Fibroblast of skin of back (primary cell): ENCODE data around the gene ADORA2A.

ENCODE experiments used
- DNase-seq: peaks from one replicate; pipeline ENCODE4 v3.0.0-alpha.2; 2013

ADORA2A gene

GRCh38 chr22:24404561-24405275 is 22.7 kb upstream of the ADORA2A start:
- DNase-seq: no peak

GRCh38 chr22:24405631-24406321 is 21.6 kb upstream of the ADORA2A start:
- DNase-seq: no peak

DNA sequence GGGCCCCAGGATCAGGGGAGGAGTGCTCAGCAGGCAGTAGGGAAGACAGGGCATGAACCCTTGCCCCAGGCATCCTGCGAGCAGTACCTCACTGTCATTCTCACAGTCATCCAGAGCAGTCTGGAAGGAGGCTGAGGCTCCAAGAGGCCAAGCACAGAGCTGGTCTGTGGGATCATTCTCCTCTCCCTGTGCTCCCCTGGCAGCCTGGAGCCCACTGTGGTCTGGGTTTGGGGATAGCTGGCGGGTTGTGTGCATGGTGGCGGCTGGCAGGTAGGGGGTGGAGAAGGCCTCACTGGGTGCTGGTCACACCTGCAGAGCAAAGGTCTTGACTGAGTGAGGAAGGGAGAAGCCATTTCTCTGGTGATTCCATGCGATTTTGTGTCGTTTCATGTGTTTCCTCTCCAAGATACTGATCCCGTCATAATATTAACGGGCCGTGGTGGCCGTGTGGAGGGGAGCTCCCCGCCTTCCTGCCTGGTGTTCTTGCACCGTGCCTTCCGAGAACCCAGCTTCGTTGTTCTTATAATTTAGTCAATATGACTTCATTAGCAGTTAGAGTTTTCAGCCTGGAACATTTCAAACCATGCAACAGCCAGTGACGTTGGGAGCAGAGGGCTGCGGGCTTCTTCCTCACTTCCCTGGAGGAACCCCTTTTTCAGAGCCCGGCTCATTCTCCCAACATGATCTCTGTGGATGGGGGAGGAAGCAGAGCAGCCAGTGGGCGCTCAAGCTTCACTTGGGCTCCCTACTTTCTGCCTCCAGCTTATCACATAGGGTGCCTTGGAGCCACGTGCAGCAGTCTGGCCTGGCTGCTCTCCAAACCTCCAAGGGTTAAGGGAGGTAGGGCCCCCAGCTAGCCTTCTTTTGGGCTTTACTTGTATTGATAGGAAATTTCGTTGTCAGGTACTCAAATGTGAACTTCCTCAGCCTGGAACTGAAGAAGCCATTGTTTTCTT is 20.8 kb upstream of the ADORA2A start:
- no peak for DNase-seq

DNA sequence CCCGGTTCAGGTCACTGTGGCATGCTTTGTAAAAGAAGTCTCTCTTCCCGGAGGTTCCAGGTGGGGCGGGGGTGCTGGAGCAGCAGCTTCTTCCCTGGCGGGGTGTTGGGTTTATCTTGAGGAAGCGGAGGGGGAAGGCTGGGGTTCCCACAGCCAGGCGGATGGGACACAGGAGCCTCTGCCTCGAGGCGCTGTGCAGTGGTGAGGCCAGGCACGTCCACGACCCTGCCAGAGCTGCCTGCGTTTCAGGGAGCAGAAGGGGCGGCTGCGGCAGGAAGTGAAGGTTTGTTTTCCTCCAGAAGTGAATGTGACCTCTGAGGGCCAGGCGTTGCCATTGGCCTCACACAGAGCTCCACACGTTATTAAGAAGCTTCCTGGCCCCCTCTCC is 20.1 kb upstream of the ADORA2A start:
- DNase-seq: no peak

GRCh38 chr22:24407884-24408283 is 19.5 kb upstream of the ADORA2A start:
- no peak for DNase-seq

DNA sequence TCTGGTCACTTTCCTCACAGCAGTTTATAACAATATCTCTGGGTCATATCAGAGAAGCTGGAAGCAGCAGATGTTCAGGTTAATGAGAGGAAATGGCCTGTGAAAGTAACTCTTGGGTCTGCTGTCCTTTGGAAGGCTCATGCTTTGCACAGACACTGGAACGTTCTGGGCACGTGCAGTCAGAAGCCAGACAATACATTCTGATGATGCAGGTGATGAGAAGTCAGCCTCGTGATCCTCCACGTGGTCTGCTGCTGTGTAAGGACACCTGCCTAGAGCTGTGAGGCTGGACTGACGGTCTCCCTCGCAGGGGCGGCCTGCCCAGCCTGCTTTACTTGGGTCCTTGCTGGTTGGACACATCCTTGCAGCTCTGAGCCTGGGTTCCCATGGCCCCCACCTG is 18.8 kb upstream of the ADORA2A start:
- no peak for DNase-seq

DNA sequence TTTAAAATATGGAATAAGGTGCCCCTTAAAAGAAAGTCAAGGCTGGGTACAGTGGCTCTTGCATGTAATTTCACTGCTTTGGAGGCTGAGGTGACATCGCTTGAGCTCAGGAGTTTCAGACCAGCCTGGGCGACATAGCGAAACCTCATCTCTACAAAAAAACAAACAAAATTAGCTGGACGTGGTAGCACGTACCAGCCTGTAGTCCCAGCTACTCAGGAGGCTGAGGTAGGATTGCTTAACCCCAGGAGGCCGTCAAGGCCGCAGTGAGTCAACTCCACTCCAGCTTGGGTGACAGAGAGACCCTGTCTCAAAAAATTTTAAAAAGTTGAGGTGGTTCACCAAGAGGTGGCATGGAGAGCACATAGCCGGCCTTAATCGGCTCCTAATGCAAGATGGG is 17.7 kb upstream of the ADORA2A start:
- no peak for DNase-seq

DNA sequence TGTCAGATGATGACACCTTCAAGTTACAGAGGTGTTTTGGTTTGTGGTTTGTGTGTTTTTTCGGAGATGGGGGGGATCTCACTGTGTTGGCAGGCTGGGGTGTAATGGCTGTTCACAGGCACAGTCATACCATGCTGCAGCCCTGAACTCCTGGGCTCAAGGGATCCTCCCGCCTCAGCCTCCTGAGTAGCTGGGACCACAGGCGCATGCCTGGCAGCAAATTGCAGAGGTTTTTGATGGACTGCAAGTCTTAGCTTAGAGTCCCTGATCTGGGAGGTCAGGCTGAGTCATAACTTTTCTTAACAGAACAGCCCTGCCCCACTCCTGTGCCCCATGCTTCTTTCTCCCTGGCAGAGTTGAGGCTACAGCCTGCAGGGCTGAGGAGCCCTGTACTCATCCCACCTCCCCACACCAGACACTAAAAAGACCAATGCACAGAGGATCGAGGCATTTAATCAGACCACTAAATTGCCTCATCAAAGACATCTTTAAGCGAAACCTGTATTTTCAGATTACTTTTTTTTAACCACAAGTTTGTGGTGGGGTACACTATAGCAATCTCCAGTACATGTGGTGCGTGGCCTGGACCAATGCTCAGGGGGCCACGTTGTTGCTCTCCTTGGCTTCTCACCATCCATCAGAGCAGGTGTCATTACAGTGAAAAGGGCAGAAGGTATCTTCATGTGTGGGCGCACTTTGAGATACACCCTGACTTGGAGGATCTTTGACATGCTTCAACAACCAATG is 17.1 kb upstream of the ADORA2A start:
- peak; percentile 59 for DNase-seq

- DNase-seq: no peak
These were observed 16.0 kb upstream of the ADORA2A start for GRCh38 chr22:24411256-24412004.

- no peak for DNase-seq
These were observed 15.1 kb upstream of the ADORA2A start for GRCh38 chr22:24412274-24412673.

DNA sequence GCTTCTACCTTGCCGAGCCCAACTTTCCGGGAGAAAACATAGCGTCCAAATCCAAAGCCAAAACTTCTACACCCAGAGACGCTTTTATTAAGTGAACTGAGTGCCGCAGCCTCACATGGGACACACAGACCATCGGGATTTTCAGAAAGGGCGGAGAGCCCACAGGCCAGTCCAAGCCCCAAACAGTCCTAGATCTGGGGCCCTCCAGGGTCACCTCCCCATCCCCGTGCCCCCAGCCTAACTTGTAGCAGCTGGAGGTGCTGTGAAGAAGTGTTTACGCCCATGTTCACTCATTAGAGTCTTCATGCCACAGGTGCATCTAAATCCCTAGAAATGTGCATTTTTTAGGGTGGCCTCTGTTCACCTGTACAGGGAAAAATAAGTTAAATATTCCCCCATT is 14.1 kb upstream of the ADORA2A start:
- no peak for DNase-seq

- no peak for DNase-seq
These were observed 13.5 kb upstream of the ADORA2A start for GRCh38 chr22:24413736-24414385.

DNA sequence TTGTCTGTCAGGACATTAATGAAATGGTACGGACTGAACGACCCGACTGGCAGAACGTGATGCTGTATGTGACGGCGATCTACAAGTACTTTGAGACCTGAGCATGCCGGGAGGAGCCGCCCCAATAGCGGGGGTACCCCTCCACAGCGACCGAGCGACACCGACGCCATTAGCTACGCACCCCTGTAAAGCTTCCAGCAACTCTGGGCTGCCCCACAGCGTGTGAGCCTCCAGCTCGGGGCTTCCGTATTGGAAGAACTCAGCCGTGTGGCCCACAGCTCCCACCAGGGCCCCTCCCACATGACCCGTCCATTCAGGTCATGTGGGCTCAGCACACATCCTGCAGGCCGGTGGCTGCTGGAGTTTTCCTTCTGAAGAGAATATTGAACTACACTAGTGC is 12.9 kb upstream of the ADORA2A start:
- no peak for DNase-seq

DNA sequence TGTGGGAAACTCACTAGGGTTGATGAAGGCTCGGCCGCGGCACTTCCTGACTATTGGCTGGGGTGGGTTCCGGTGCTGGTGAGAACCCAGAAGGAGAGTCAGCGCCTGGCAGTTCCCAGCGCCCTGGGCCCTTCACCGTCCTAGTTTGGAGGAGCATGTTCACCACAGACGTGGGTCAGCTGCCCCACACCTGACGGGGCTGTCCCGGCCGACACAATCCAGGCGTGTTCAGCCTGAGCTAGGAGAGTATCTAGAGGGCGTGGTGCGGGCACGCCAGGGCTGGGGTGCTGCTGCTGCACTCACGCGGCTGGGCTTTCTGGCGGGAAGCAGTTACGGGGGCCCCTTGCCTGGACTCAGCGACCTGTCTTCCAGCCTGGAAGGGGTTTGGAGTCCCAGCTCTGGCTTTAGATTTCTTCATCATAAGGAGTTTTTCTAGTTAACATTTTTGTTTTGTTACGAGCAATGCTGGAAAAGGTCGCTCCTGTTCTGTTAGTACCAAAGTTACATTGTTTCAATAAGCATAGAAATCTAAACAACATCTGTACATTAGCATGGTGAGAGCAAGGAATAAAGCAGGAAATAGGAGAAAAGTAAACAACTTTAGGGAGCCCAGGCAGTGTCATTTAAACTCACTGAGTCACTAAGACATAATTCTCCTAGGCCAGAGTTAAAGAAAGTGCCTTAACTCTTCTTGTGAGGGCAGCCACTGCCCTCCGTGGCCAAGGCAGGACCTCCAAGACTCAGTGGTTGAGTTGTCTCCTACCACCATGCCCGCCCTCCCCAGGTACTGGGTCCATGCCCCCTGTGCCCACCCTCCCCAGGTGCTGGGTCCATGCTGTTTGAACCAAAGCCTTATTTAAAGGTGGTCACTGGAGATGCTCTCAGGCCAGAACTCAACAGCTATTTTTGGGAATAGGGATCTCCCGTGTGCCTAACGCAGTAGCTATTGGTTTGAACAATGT is 12.1 kb upstream of the ADORA2A start:
- no peak for DNase-seq

DNA sequence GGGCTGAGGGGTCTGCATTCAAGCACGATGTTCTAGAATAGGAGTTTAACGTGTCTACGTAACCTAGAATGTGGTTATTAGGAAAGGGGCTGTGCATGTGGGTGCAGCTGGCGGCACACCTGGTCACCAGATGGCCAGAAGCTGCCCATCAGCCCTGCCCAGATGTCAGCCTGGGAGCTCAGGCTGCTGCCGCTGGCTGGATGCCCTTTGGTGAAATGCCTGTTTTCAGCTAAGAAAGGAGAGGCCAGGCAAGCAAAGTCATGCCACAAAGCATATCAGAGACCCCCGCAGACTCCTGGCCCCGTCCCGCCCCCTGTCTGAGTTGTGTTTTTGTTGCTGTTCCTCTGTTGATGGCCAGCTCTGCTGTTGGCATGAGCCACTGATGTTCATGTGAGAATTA is 11.3 kb upstream of the ADORA2A start:
- DNase-seq: no peak

- DNase-seq: no peak
These were observed 10.8 kb upstream of the ADORA2A start for GRCh38 chr22:24416611-24417010.

GRCh38 chr22:24417200-24417599 is 10.2 kb upstream of the ADORA2A start:
- no peak for DNase-seq

GRCh38 chr22:24417901-24418641 is 9.3 kb upstream of the ADORA2A start:
- DNase-seq: no peak

DNA sequence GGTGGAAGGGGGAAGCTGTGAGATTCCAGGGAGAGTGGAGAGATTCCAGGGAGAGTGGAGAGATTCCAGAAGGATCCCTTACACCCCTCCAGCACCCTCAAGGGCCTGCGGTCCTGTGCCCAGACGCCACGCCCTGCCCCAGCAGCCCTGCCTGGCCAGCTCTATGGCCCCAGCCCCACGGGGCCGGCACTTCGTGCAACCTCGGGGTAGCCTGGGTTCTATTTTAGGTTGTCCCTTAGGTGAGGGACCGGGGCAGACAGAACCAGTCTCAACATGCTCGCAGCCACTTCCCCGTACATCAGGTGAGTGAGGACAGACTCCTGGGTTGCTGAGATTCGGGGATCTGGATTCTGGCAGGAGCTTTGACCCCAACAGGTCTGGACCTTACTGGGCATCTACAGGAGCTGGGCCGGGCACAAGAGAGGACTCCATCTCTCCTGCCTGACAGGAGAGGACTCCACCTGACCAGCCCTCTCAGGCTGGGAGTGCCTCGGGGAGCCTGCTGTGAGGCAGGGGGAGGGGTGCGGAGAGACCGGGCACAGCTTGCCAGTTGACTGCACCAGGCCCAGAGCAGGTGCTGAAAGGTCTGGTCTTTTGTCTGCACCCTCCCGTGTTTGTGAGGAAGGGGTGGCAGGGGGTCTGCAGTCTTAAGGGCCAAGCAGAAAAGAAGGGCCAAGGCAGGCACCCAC is 8.5 kb upstream of the ADORA2A start:
- DNase-seq: no peak
